ENCODE results near the gene HYKK.

DNA sequence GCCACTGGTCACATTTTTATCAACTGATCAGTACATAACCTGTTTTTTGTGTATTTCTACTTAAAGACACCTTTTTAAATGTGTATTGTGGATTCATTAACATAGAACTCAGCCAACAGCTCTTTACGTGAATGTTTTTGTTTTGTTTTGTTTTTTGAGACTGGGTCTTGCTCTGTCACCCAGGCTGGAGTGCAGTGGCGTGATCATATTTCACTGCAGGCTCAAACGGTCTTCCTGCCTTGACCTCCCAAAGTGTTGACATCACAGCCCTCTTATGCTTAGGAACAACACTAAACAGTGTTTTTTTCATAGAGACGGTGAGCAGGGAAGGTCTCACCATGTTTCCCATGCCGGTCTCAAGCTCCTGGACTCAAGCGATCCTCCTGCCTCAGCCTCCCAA lies 42.8 kb downstream of the HYKK start:
- TF ChIP-seq, protein P1, sequence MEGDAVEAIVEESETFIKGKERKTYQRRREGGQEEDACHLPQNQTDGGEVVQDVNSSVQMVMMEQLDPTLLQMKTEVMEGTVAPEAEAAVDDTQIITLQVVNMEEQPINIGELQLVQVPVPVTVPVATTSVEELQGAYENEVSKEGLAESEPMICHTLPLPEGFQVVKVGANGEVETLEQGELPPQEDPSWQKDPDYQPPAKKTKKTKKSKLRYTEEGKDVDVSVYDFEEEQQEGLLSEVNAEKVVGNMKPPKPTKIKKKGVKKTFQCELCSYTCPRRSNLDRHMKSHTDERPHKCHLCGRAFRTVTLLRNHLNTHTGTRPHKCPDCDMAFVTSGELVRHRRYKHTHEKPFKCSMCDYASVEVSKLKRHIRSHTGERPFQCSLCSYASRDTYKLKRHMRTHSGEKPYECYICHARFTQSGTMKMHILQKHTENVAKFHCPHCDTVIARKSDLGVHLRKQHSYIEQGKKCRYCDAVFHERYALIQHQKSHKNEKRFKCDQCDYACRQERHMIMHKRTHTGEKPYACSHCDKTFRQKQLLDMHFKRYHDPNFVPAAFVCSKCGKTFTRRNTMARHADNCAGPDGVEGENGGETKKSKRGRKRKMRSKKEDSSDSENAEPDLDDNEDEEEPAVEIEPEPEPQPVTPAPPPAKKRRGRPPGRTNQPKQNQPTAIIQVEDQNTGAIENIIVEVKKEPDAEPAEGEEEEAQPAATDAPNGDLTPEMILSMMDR (IDR thresholded peaks at IDR 0.05), result no peak
- TF ChIP-seq POLR2A (IDR thresholded peaks at IDR 0.05) (no peak), EP300 (IDR thresholded peaks at IDR 0.05) (no peak)
